Brain pericyte (primary cell): Measurements from ENCODE around the gene KIN.
"Not testable (repeated sequence)": the region's sequence is repeated elsewhere in the genome, so short reads cannot be mapped to it uniquely, and the experiment has no call there.

ENCODE experiments used
- DNase-seq: peaks from one replicate; pipeline ENCODE4 v3.0.0-alpha.2; 2012; ENCODE audit warnings: low read depth, low spot score

KIN gene

DNA sequence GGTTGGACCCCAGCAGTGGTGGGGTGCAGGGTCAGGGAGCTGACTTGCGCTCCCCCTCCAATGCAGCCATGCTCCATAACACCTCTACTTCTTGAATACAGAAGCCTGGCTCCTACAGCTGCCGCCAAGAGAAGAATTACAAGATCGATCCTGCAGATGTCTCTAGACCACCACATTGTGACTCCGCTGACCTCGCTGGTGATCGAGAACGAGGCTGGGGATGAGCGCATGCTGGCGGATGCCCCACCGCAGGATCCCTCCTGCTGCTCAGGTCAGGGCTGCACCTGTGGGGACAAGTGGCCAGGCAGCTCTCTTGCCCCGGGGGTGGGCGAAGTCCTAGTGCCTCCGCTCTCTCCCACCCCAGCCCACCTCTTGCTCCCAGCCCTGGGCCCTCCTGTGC, 53.0 kb downstream of the KIN start:
- no peak for DNase-seq

- DNase-seq, result no peak
These were observed 64.8 kb downstream of the KIN start for GRCh38 chr10:7722927-7723529.

GRCh38 chr10:7720478-7720877, 67.3 kb downstream of the KIN start:
- DNase-seq, result no peak

- DNase-seq, result no peak
These were observed 69.1 kb downstream of the KIN start for GRCh38 chr10:7718685-7719084.

GRCh38 chr10:7717767-7718166, 70.0 kb downstream of the KIN start:
- no peak for DNase-seq

DNA sequence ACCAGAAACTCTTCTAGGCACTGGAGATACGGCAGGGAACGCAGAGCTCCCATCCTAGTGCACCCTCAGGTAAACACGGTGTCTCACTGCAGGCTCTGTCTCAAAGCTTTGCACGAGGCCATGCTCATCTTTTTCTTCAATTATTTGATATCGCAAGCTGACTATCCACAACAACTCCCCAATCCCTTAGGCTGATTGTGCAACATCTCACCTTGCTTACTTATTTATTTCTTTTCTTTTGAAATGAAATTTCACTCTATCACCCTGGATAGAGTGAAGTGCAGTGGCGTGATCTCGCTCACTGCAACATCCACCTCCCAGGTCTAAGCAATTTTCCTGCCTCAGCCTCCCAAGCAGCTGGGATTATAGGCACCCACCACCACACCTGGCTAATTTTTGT, 72.3 kb downstream of the KIN start:
- no peak for DNase-seq

- DNase-seq, result not testable (repeated sequence)
These were observed 76.7 kb downstream of the KIN start for GRCh38 chr10:7711075-7711474.

DNA sequence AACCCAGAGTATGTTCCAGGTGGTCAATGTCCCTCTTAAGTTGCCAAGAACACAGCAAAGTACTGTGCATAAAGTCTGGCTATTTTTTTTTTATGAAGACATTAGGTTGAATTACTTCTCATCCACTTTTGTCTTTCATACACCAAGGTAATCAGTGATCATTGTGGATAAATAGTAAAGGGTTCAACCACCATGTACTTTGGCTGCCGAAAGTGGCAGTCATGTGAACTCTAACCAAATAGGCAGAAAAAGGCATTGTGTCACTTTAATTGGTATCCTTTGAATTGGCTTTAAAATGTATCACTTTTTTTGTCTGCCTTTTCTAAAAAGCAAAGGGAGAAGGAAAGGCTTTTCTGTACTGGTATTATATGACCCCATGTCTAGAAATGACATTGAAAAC, 77.3 kb downstream of the KIN start:
- DNase-seq, result no peak

DNA sequence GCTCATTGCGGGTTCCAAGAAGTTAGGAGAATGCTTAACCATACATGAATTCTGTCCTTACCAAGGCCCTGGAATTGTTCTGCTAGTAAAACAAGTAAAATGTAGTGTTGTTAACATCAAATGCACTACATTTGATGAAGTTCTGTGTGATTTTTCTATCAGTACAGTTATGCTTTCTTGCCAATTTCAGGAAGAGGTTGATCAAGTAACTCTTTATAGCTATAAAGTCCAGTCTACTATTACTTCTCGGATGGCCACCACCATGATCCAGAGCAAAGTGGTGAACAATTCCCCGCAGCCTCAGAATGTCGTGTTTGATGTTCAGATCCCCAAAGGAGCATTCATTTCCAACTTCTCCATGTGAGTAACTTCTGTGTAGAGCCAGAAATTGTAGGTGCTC, 79.0 kb downstream of the KIN start:
- DNase-seq, result no peak

- DNase-seq, result no peak
These were observed 79.8 kb downstream of the KIN start for GRCh38 chr10:7707858-7708622.

DNA sequence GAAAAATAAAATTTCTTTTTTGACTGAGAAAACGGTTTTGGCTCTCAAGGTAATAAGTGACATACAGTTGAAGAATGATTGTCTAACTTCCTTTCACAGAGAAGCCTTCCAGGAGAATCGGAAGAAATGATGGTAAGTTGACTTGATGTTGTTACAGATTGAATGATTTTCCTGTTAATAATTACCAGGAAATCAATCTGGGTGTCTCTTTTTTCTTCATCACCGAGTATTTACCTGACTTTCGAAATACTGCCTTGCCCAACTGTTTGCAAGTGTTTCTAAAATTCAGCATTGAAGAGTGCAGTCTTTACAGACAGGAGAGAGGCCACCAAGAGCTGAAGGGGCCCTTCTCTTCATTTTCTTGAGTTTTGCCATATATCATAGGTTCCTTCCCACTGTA, 80.7 kb downstream of the KIN start:
- DNase-seq, result no peak

DNA sequence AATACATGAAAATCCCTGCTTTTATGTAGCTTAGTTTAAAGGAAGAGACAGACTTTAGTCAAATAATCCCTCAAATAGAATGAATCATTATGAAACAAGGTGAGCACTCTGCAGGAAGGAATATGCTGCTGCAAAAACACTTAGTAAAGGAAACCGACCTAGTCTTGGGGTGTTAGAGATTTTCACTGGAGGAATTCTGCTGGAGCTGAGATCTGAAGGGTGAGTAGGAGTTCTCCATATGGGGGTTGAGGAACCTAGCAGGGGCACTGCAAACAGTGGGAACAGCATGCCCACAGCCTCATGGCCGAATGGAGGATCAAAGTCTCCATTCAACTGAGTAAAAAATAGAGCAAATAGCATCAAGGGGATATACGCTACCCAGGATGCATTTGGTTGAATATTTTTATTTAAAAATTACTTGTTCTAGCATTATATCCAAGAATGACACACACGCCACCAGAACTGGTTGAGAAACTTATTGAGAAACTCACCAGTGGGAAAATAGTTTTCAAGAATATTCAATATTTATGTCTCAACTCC, 81.2 kb downstream of the KIN start:
- DNase-seq, result no peak

DNA sequence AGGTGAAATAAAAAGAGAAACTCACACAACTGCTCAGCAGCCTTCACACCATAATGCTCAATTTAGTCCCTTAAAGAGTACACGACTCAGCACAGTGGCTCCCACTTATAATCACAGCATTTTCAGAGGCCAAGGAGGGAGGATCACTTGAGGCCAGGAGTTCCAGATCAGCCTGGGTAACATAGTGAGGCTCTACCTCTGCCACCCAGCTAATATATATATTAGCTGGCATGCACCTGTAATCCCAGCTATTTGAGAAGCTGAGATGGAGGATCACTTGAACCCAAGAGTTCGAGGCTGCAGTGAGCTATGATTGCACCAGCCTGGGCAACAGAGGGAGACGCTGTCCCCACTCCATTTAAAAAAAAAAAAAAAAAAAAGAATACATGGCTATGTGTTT, 82.5 kb downstream of the KIN start:
- DNase-seq, result no peak

DNA sequence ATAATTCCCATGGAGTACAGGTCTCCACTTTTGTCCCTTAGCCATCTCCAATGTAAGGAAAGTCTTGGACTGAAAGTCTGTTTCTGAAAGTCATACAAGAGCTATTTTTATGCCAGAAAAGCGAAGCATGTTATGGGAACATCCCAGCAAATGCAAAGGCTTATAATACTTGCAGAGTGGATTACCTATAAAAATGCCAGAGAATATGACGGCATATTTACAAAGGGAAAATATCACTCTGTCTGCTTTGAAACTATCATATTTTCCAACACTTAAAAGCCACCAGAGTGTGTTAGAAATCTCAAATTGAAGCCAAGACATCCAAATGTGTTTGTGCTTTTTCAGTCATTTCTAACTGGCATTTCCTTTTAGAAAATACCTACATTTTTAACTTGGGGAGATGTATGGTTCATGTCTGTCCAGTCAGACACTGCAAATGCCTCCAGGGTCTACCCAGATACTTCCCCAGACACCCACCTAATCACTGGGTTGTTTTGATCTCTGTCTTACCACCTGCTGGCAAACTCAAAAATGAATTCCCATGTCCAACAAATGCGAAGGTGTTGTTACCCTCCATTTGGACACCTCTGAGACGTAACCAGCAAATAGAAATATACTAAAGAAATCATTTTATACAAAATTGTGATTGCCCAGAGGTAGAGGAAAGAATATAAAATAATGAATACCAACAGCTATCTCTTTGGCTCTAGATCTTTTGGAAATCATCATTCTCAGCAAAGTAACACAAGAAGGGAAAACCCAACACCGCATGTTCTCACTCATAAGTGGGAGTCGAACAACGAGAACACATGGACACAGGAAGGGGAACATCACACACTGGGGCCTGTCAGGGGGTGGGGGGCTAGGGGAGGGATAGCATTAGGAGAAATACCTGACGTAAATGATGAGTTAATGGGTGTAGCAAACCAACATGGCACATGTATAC, 83.4 kb downstream of the KIN start:
- no peak for DNase-seq

GRCh38 chr10:7703140-7703539, 84.7 kb downstream of the KIN start, which contains the start of gene ITIH2:
Gene ITIH2, plus strand, starts transcription at chr10:7703316. Its CDS starts 119 bp downstream, at chr10:7703435.
- DNase-seq, result no peak

- no peak for DNase-seq
These were observed 85.4 kb downstream of the KIN start for GRCh38 chr10:7702288-7702812.

- no peak for DNase-seq
These were observed 86.5 kb downstream of the KIN start for GRCh38 chr10:7701158-7701742.
